ENCODE measurements around the gene XPR1. TPM values are rescaled to one million over a fixed set of nuclear protein-coding genes. Genes with fewer than 3 reads are reported as not detected.

XPR1 gene
- total and polyA plus RNA-seq, 7 experiments from 2014 or later, result 5.4 to 19.7 (median 15.4) TPM

DNA sequence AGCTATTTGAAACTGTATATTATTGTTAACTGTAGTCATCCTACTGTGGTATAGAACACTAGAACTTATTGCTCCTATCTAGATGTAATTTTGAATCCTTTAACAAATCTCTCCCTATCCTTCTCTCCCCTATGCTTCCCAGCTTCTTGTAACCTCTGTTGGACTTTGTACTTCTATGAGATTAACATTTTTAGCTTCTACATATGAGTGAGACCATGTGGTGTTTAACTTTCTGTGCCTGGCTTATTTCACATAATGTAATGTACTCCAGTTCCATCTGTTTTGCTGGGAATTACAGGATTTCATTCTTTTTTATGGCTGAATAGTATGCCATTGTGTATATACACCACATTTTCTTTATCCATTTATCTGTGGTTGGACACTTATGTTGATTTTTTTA is 216.4 kb downstream of the XPR1 start:
- Histone ChIP-seq H3K4me1 (ENCODE audit: control insufficient read depth in 2 of 2, insufficient read depth in 2 of 2, low read length in 2 of 2) (peaks cover 0 to 7% of the 10 kb centered on the region in 2 donors), H3K27me3 (ENCODE audit: control insufficient read depth in 2 of 2, insufficient read depth in 2 of 2, low read length in 2 of 2) (no peaks in the 10 kb centered on the region), H3K9me3 (ENCODE audit: control insufficient read depth in 2 of 3, low read length in 3 of 3) (no peaks in the 10 kb centered on the region), H3K4me3 (ENCODE audit: low read length) (no peak overlapping the region), H3K27ac (ENCODE audit: low read depth, low read length) (no peak overlapping the region), H3K36me3 (ENCODE audit: control insufficient read depth in 2 of 3, insufficient read depth in 3 of 3, low read length in 3 of 3) (no peaks in the 10 kb centered on the region)
- ChIA-PET CTCF (interaction anchor here (0.5 to 0.8 kb wide), 3 partner anchors 213 to 346 kb away, joined by 3 to 6 read pairs (median 3); partner anchors contain the start of gene ACBD6), POLR2A (no interaction called here)
- Mint-ChIP-seq H3K27me3 (no peaks in the 10 kb centered on the region), H3K4me1 (peaks cover 15 to 34% (median 26%) of the 10 kb centered on the region in 7 donors), H3K4me3 (no peak overlapping the region), H3K36me3 (peaks cover 0 to 37% (median 28%) of the 10 kb centered on the region in 5 donors), H3K27ac (no peak overlapping the region), H3K9me3 (peaks cover 0 to 12% (median 3%) of the 10 kb centered on the region in 11 donors)
- DNase-seq (no peak), ATAC-seq (no peak)
- intact Hi-C loops (cut with micrococcal nuclease), result no loop called here

DNA sequence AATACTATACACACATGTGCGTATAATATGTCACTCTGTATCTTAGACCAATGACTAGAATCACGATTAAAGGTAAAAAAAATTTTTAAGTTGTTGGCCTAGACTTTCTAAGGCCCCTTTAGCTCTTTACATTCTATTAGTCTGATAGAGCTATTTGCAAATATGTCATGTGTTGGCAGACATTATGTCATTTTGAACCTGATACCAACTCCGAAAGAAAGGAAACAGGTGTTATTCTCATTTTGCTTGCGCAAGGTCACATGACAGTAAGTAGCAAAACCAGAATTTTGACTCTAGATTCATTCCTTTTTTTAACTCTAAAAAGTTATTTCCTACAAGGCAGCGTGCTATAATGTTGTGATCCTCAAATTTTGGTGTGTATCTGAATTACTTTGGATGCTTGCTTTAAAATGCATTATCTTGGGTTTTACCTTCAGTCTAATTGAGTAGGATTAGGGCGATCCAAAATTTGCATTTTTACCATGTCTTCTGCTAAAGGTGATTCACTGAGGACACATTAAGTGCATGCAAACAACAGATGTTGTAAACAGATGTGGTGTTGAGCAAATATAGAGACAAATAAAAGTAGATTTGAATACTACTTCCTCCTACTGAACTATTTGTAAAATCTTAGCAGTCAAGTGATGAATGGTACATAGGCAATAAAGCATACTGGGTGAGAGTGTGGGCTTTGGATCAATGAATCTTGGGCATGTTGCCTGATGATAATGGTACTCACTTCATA is 217.4 kb downstream of the XPR1 start:
- CTCF ChIA-PET, result interaction anchor here (0.8 kb wide), 1 partner anchor 347 kb away, joined by 3 read pairs; the partner anchor contains the start of gene ACBD6
- H3K4me3 Mint-ChIP-seq, result peak overlapping the region in 1 of 10 donors; percentile 4

DNA sequence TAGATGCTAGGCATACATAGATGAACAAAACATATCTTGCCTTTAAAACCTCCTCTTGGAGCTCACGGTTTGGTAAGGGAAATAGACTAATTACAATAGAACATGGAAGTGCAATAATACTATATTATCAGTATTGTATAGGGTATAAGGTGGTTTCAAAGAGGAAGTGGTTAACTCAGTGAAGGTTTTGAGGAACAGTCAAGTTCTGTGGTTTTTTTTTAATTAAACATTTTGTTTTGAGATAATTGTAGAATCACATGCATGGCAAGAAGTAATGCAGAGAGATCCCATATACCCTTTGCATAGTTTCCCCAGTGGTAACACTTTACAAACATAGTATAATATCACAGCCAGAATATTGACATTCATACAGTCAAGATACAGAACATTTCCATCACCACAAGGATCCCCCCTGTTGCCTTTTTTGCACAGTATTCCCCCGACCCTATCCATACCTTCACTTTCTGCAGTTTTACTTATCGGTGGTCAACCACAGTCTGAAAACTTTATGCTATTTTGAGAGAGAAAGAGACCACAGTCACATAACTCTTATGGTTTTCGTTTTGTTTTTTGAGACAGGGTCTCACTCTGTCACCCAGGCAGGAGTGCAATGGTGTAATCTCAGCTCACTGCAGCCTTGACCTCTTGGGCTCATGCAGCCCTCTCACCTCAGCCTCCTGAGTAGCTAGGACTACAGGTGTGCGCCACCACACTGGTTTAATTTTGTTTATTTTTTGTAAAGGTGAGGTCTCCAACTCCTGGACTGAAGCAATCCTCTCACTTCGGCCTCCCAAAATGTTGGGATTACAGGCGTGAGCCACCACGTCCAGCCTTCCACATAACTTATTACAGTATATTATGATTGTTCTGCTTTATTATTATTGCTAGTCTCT is 220.4 kb downstream of the XPR1 start:
- DNase-seq (no peak), ATAC-seq (peak; percentile 49)
- peaks cover 0 to 32% (median 23%) of the 10 kb centered on the region in 5 donors for H3K36me3 Mint-ChIP-seq
- ChIA-PET CTCF (interaction anchor here (0.7 kb wide), 1 partner anchor 333 kb away, joined by 3 read pairs; no protein-coding TSS in a partner anchor), POLR2A (interaction anchor here (0.6 kb wide), 1 partner anchor 219 kb away, joined by 3 read pairs; no protein-coding TSS in a partner anchor)
- Histone ChIP-seq H3K9me3 (ENCODE audit: control insufficient read depth in 2 of 3, low read length in 3 of 3) (no peaks in the 10 kb centered on the region), H3K36me3 (ENCODE audit: control insufficient read depth in 2 of 3, insufficient read depth in 3 of 3, low read length in 3 of 3) (no peaks in the 10 kb centered on the region), H3K4me3 (ENCODE audit: low read length) (no peak overlapping the region), H3K27ac (ENCODE audit: low read depth, low read length) (no peak overlapping the region), H3K4me1 (ENCODE audit: control insufficient read depth in 2 of 2, insufficient read depth in 2 of 2, low read length in 2 of 2) (peaks cover 0 to 7% of the 10 kb centered on the region in 2 donors), H3K27me3 (ENCODE audit: control insufficient read depth in 2 of 2, insufficient read depth in 2 of 2, low read length in 2 of 2) (no peaks in the 10 kb centered on the region)
- H3K27me3 Mint-ChIP-seq, result no peaks in the 10 kb centered on the region
- H3K4me3 Mint-ChIP-seq, result peak overlapping the region in 7 of 10 donors; percentile 5 to 69 (median 29)
- intact Hi-C loops (cut with micrococcal nuclease), result no loop called here
- H3K4me1 Mint-ChIP-seq, result peaks cover 20 to 49% (median 35%) of the 10 kb centered on the region in 7 donors
- H3K9me3 Mint-ChIP-seq, result peaks cover 0 to 12% (median 3%) of the 10 kb centered on the region in 11 donors
- H3K27ac Mint-ChIP-seq, result peak overlapping the region in 2 of 9 donors; percentile 5 to 18

More for the DNA sequence above, 217.4 kb downstream of the XPR1 start:
- Histone ChIP-seq H3K9me3 (ENCODE audit: control insufficient read depth in 2 of 3, low read length in 3 of 3) (no peaks in the 10 kb centered on the region), H3K4me1 (ENCODE audit: control insufficient read depth in 2 of 2, insufficient read depth in 2 of 2, low read length in 2 of 2) (peaks cover 0 to 7% of the 10 kb centered on the region in 2 donors), H3K27me3 (ENCODE audit: control insufficient read depth in 2 of 2, insufficient read depth in 2 of 2, low read length in 2 of 2) (no peaks in the 10 kb centered on the region), H3K4me3 (ENCODE audit: low read length) (no peak overlapping the region), H3K27ac (ENCODE audit: low read depth, low read length) (no peak overlapping the region), H3K36me3 (ENCODE audit: control insufficient read depth in 2 of 3, insufficient read depth in 3 of 3, low read length in 3 of 3) (no peaks in the 10 kb centered on the region)
- Mint-ChIP-seq H3K9me3 (peaks cover 0 to 12% (median 3%) of the 10 kb centered on the region in 11 donors), H3K27me3 (no peaks in the 10 kb centered on the region), H3K27ac (no peak overlapping the region), H3K36me3 (peaks cover 0 to 34% (median 31%) of the 10 kb centered on the region in 5 donors), H3K4me1 (peaks cover 20 to 44% (median 35%) of the 10 kb centered on the region in 7 donors)
- POLR2A ChIA-PET, result interaction anchor here (0.6 kb wide), 1 partner anchor 347 kb away, joined by 3 read pairs; the partner anchor contains the start of gene ACBD6
- no peak for ATAC-seq
- intact Hi-C loops (cut with micrococcal nuclease), result no loop called here
- no peak for DNase-seq

DNA sequence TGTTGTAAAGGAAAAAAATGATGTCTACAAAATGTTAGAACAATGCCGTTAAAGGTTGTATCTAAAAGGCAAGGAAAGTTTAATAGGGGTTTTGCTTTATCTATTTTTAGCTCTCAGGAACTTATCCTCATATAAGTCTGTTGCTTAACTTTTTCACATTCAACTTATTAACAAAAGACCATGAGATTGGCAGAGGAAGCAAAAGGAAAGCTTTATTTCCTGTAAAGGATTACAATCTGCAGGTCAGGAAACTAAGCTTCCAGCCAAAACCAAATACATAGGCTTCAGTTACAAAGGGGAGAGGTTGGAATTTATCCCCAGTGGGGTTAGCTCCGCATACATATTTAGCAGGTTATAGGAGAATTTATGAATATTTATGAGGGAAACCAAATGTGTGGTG is 222.2 kb downstream of the XPR1 start:
- DNase-seq (no peak), ATAC-seq (no peak)
- Histone ChIP-seq H3K9me3 (ENCODE audit: control insufficient read depth in 2 of 3, low read length in 3 of 3) (no peaks in the 10 kb centered on the region), H3K27me3 (ENCODE audit: control insufficient read depth in 2 of 2, insufficient read depth in 2 of 2, low read length in 2 of 2) (no peaks in the 10 kb centered on the region), H3K4me1 (ENCODE audit: control insufficient read depth in 2 of 2, insufficient read depth in 2 of 2, low read length in 2 of 2) (peaks cover 0 to 7% of the 10 kb centered on the region in 2 donors), H3K36me3 (ENCODE audit: control insufficient read depth in 2 of 3, insufficient read depth in 3 of 3, low read length in 3 of 3) (no peaks in the 10 kb centered on the region), H3K4me3 (ENCODE audit: low read length) (no peak overlapping the region), H3K27ac (ENCODE audit: low read depth, low read length) (no peak overlapping the region)
- Mint-ChIP-seq H3K4me1 (peaks cover 20 to 49% (median 35%) of the 10 kb centered on the region in 7 donors), H3K9me3 (peaks cover 0 to 12% (median 3%) of the 10 kb centered on the region in 11 donors), H3K27ac (no peak overlapping the region), H3K36me3 (peaks cover 0 to 25% (median 22%) of the 10 kb centered on the region in 5 donors), H3K4me3 (no peak overlapping the region), H3K27me3 (no peaks in the 10 kb centered on the region)
- POLR2A ChIA-PET, result interaction anchor here (0.8 kb wide), 1 partner anchor 214 kb away, joined by 5 read pairs; no protein-coding TSS in a partner anchor
- intact Hi-C loops (cut with micrococcal nuclease), result no loop called here
- CTCF ChIA-PET, result interaction anchor here (0.5 to 1.7 kb wide), 3 partner anchors 8 to 1852 kb away, joined by 3 to 5 read pairs (median 3); no protein-coding TSS in a partner anchor

DNA sequence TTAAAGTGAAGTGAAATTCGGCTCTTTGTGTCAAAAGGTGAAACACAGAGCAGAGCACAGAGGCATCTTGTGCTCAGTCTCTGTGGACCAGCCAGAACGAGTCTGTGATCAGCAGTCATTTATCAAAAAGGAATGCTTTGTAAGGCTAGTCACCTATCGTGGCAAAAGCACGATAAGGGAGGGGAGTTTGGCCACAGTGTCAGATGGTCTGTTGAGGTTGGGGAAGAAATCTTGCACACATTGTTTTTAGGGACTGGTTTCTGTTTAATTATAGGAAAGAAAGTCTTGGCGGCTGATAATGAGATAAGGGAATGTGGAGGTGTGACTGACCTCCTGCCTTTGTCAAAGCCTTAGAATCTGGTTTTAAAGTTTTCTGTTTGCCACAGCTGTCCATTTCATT is 222.6 kb downstream of the XPR1 start:
- intact Hi-C loops (cut with micrococcal nuclease), result no loop called here
- H3K4me1 Mint-ChIP-seq, result peaks cover 20 to 47% (median 33%) of the 10 kb centered on the region in 7 donors
- Histone ChIP-seq H3K36me3 (ENCODE audit: control insufficient read depth in 2 of 3, insufficient read depth in 3 of 3, low read length in 3 of 3) (no peaks in the 10 kb centered on the region), H3K4me1 (ENCODE audit: control insufficient read depth in 2 of 2, insufficient read depth in 2 of 2, low read length in 2 of 2) (peaks cover 0 to 7% of the 10 kb centered on the region in 2 donors), H3K27ac (ENCODE audit: low read depth, low read length) (no peak overlapping the region), H3K9me3 (ENCODE audit: control insufficient read depth in 2 of 3, low read length in 3 of 3) (no peaks in the 10 kb centered on the region), H3K4me3 (ENCODE audit: low read length) (no peak overlapping the region), H3K27me3 (ENCODE audit: control insufficient read depth in 2 of 2, insufficient read depth in 2 of 2, low read length in 2 of 2) (no peaks in the 10 kb centered on the region)
- H3K4me3 Mint-ChIP-seq, result no peak overlapping the region
- CTCF ChIA-PET, result interaction anchor here (0.6 to 1.7 kb wide), 2 partner anchors 8 to 470 kb away, joined by 3 to 5 read pairs; no protein-coding TSS in a partner anchor
- DNase-seq (no peak), ATAC-seq (no peak)
- H3K27me3 Mint-ChIP-seq, result no peaks in the 10 kb centered on the region
- H3K36me3 Mint-ChIP-seq, result peaks cover 0 to 23% (median 20%) of the 10 kb centered on the region in 5 donors
- POLR2A ChIA-PET, result no interaction called here
- peak overlapping the region in 2 of 9 donors; percentile 8 to 14 for H3K27ac Mint-ChIP-seq
- peaks cover 0 to 12% (median 3%) of the 10 kb centered on the region in 11 donors for H3K9me3 Mint-ChIP-seq

All from naive thymus-derived CD4-positive, alpha-beta T cell (primary cell).